IMR-90 (cell line): ENCODE results near the gene WDR13. TPM values are rescaled to one million over a fixed set of nuclear protein-coding genes. Genes with fewer than 3 reads are reported as not detected.

ENCODE experiments used
- ATAC-seq: fragments of 200-7000 bp; cut with Tn5 transposase; 2 replicates; pipeline ENCODE4 v1.9.1; 2020; ENCODE audit warnings: low read depth, mild to moderate bottlenecking, moderate library complexity
- BruUV-seq: library from RNA; stranded (reverse); fragments of 400-500 nt; replicated peaks from 2 replicates; lab custom pipeline; 2021; lab: Mats Ljungman, UMichigan
- CTCF ChIA-PET: fragments of 300-600 bp; formaldehyde crosslinking; extraction: SDS; loops from one replicate; lab custom pipeline; 2021; ENCODE audit warnings: antibody characterized with exemption; lab: Yijun Ruan, JAX
- POLR2A ChIA-PET: fragments of 300-600 bp; sonication (Branson Sonifier 250); formaldehyde crosslinking; loops from one replicate; lab custom pipeline; 2022; ENCODE audit warnings: antibody characterized with exemption; ENCODE audit not compliant: unreplicated experiment; lab: Charles Lee
- DNase-seq: peaks from one replicate; pipeline ENCODE4 v3.0.0; 2013
- H2AFZ ChIP-seq: replicated peaks from 2 replicates; pipeline ENCODE3; 2013; ENCODE audit warnings: low read length, mild to moderate bottlenecking; ENCODE audit not compliant: poor library complexity
- H2AK5ac ChIP-seq: 2 replicates; pipeline ENCODE4 v1.6.1; 2013; ENCODE audit warnings: low read depth, low read length, inconsistent platforms
- H2AK9ac ChIP-seq: replicated peaks from 2 replicates; pipeline ENCODE3; 2013; ENCODE audit warnings: mild to moderate bottlenecking, low read depth, low read length, moderate library complexity; ENCODE audit not compliant: poor library complexity
- H2BK120ac ChIP-seq: 2 replicates; pipeline ENCODE4 v1.6.1; 2013; ENCODE audit warnings: low read depth, low read length, inconsistent platforms
- H2BK15ac ChIP-seq: 3 replicates; pipeline ENCODE4 v1.6.1; 2013; ENCODE audit warnings: low read depth, low read length, inconsistent platforms
- H2BK20ac ChIP-seq: 2 replicates; pipeline ENCODE4 v1.6.1; 2013; ENCODE audit warnings: low read depth, mild to moderate bottlenecking, inconsistent platforms, low read length, moderate library complexity
- H2BK5ac ChIP-seq: 2 replicates; pipeline ENCODE4 v1.6.1; 2013; ENCODE audit warnings: mild to moderate bottlenecking, low read depth, low read length, inconsistent platforms; ENCODE audit not compliant: poor library complexity, severe bottlenecking
- H3K14ac ChIP-seq: replicated peaks from 2 replicates; pipeline ENCODE4 v1.6.1; 2013; ENCODE audit warnings: low read depth, low read length, inconsistent platforms
- H3K18ac ChIP-seq: 2 replicates; pipeline ENCODE4 v1.6.1; 2013; ENCODE audit warnings: low read depth, low read length, control low read depth
- H3K23ac ChIP-seq: 2 replicates; pipeline ENCODE4 v1.6.1; 2013; ENCODE audit warnings: low read depth, low read length, inconsistent platforms
- H3K27ac ChIP-seq: 2 replicates; pipeline ENCODE4 v1.5.1; 2013; ENCODE audit warnings: mild to moderate bottlenecking, control low read depth, low read length; ENCODE audit not compliant: insufficient read depth
- H3K27me3 ChIP-seq: 2 replicates; pipeline ENCODE4 v1.6.1; 2013; ENCODE audit warnings: low read length; ENCODE audit not compliant: control insufficient read depth, insufficient read depth
- H3K36me3 ChIP-seq: 2 replicates; pipeline ENCODE4 v1.6.1; 2013; ENCODE audit warnings: low read length, mixed read lengths; ENCODE audit not compliant: control insufficient read depth, insufficient read depth
- H3K4ac ChIP-seq: 2 replicates; pipeline ENCODE4 v1.6.1; 2013; ENCODE audit warnings: low read depth, low read length, inconsistent platforms
- H3K4me1 ChIP-seq: 2 replicates; pipeline ENCODE4 v1.6.1; 2013; ENCODE audit warnings: low read length, mixed read lengths; ENCODE audit not compliant: control insufficient read depth, insufficient read depth
- H3K4me2 ChIP-seq: 2 replicates; pipeline ENCODE4 v1.6.1; 2013; ENCODE audit warnings: low read depth, mild to moderate bottlenecking, control low read depth, low read length, moderate library complexity
- H3K4me3 ChIP-seq: 2 replicates; pipeline ENCODE4 v1.5.1; 2013; ENCODE audit warnings: low read depth, mild to moderate bottlenecking, control low read depth, low read length, moderate library complexity; ENCODE audit not compliant: insufficient read depth
- H3K56ac ChIP-seq: 2 replicates; pipeline ENCODE4 v1.6.1; 2013; ENCODE audit warnings: low read length, inconsistent platforms; ENCODE audit not compliant: insufficient read depth; ENCODE audit errors: extremely low read depth
- H3K79me1 ChIP-seq, 2 experiments: 2 replicates each; pipeline ENCODE4 v1.6.1; 2013; ENCODE audit warnings: low read length in 2 of 2, inconsistent platforms in 1 of 2, low read depth in 1 of 2
- H3K9ac ChIP-seq: 2 replicates; pipeline ENCODE4 v1.6.1; 2013; ENCODE audit warnings: low read depth, low read length, control low read depth
- H3K9me1 ChIP-seq: 2 replicates; pipeline ENCODE4 v1.6.1; 2013; ENCODE audit warnings: low read length, inconsistent platforms; ENCODE audit not compliant: insufficient read depth
- H3K9me3 ChIP-seq: 2 replicates; pipeline ENCODE4 v1.6.1; 2013; ENCODE audit warnings: low read length; ENCODE audit not compliant: control insufficient read depth, insufficient read depth
- H4K20me1 ChIP-seq: 2 replicates; pipeline ENCODE4 v1.6.1; 2013; ENCODE audit warnings: low read length, inconsistent platforms; ENCODE audit not compliant: insufficient read depth
- H4K5ac ChIP-seq: 2 replicates; pipeline ENCODE4 v1.6.1; 2013; ENCODE audit warnings: mild to moderate bottlenecking, low read depth, low read length, control low read depth
- H4K8ac ChIP-seq, 2 experiments: 2 replicates each; pipeline ENCODE4 v1.6.1; 2013; ENCODE audit warnings: low read depth in 2 of 2, low read length in 2 of 2, control low read depth in 1 of 2, inconsistent platforms in 1 of 2
- H4K91ac ChIP-seq: 2 replicates; pipeline ENCODE4 v1.6.1; 2013; ENCODE audit warnings: low read depth, low read length, inconsistent platforms; ENCODE audit not compliant: insufficient read depth
- MAZ ChIP-seq: IDR thresholded peaks from 2 replicates; pipeline ENCODE4 v1.6.1; 2012; ENCODE audit warnings: low read depth, mild to moderate bottlenecking, low read length, improper control_type of control experiment, moderate library complexity, borderline replicate concordance
- WGBS, 2 experiments: methylation state at CpG; one replicate each; pipeline versions ENCODE4 v1.1.5 to v1.1.7; 2013; ENCODE audit warnings: missing lambda C conversion rate in 2 of 2; ENCODE audit not compliant: insufficient read length in 1 of 2; ENCODE audit errors: extremely low coverage in 2 of 2; 5-methylcytosine and 5-hydroxymethylcytosine counted together
- dilution Hi-C: fragments of 300-500 bp; cut with HindIII; formaldehyde crosslinking; loops from one replicate; pipeline ENCODE4 v1.14.3; 2018; ENCODE audit warnings: low sequenced_read_pairs; ENCODE audit not compliant: unreplicated experiment
- in situ Hi-C: fragments of 300-500 bp; cut with MboI; formaldehyde crosslinking; loops from 3 replicates; pipeline ENCODE4 v1.14.3; 2019; ENCODE audit warnings: low sequenced_read_pairs, inconsistent platforms, mixed read lengths
- intact Hi-C: fragments of 100-400 bp; cut with micrococcal nuclease; formaldehyde crosslinking; loops from 2 replicates; pipeline ENCODE4 v1.10.0; 2022
- polyA plus RNA-seq, 3 experiments: library from polyadenylated mRNA; depleted of rRNA; stranded (reverse); fragments of >200 nt; gene quantifications; 2 replicates each; pipeline ENCODE4 v1.2.3, GENCODE V29; 2012; ENCODE audit warnings: low replicate concordance in 1 of 3
- total RNA-seq: library from RNA; depleted of rRNA; stranded (reverse); fragments of >200 nt; gene quantifications from 2 replicates; pipeline ENCODE4 v1.2.3, GENCODE V29; 2012

WDR13 gene
- total and polyA plus RNA-seq, 2 of the 4 experiments (the other 2 are of a cell fraction): 62.7 to 153 TPM

DNA sequence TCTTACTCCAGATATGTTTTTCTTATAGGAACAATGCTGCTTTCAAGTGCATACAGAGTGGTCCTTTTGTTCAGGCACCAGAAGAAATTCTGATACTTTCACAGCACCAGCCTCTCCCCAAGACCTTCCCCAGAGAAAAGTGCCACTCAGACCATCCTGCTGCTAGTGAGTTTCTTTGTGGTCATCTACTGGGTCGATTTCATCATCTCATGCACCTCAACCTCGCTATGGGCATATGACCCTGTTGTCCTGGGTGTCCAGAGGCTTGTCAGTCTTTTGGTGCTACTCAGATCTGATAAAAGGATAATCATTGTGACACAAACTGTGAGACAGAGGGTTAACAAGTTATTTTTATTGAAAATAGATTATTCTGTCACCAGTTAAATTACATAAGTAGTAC lies 39.5 kb downstream of the WDR13 start:
- no peak overlapping the region for H2BK5ac ChIP-seq
- no peak for DNase-seq
- ChIA-PET CTCF (no interaction called here), POLR2A (no interaction called here)
- no peaks in the 10 kb centered on the region for H3K36me3 ChIP-seq
- no peak overlapping the region for H2BK120ac ChIP-seq
- whole genome bisulfite sequencing, 2 experiments: no CpG with 5 or more reads among the region's 2 CpGs
- peaks cover 5% of the 10 kb centered on the region for H3K27me3 ChIP-seq
- no peaks in the 10 kb centered on the region for H4K20me1 ChIP-seq
- no peak overlapping the region for H4K5ac ChIP-seq
- H3K4me2 ChIP-seq: no peak overlapping the region
- no peak overlapping the region for H4K91ac ChIP-seq
- H2AK5ac ChIP-seq: no peak overlapping the region
- H3K27ac ChIP-seq: no peak overlapping the region
- H3K9me3 ChIP-seq: no peaks in the 10 kb centered on the region
- intact Hi-C loops (no loop called here), in situ Hi-C loops (no loop called here), dilution Hi-C loops (no loop called here)
- no peak overlapping the region for H2BK20ac ChIP-seq
- H3K18ac ChIP-seq: no peak overlapping the region
- no peak overlapping the region for H3K9ac ChIP-seq
- no peak overlapping the region for H3K14ac ChIP-seq
- H4K8ac ChIP-seq: no peak overlapping the region
- H2AK9ac ChIP-seq: no peak overlapping the region
- no TSS peak for BruUV-seq
- TF ChIP-seq MAZ: no peak
- no peaks in the 10 kb centered on the region for H3K4me1 ChIP-seq
- no peak overlapping the region for H2BK15ac ChIP-seq
- no peak for ATAC-seq
- no peak overlapping the region for H3K4me3 ChIP-seq
- H3K9me1 ChIP-seq: no peaks in the 10 kb centered on the region
- no peak overlapping the region for H3K56ac ChIP-seq
- H3K23ac ChIP-seq: no peak overlapping the region
- no peak overlapping the region for H3K4ac ChIP-seq
- no peaks in the 10 kb centered on the region for H3K79me1 ChIP-seq
- H2AFZ ChIP-seq: no peak overlapping the region
